ENCODE measurements around the gene SP100.
"Not testable (repeated sequence)": the region's sequence is repeated elsewhere in the genome, so short reads cannot be mapped to it uniquely, and the experiment has no call there.

The SP100 gene

GRCh38 chr2:230400454-230400853, 15.5 kb upstream of the SP100 start:
- ChIA-PET CTCF (no interaction called here), POLR2A (no interaction called here)
- no peak overlapping the region for H3K4me3 ChIP-seq (ENCODE audit: low read depth, low read length)
- no peak for DNase-seq (ENCODE audit: low read depth, low spot score)
- no peak for TF ChIP-seq CTCF (IDR thresholded peaks at IDR 0.05; ENCODE audit: insufficient read depth, low read length, missing control alignments)

GRCh38 chr2:230401026-230401425, 15.0 kb upstream of the SP100 start:
- CTCF ChIA-PET; H3K4me3 ChIP-seq (ENCODE audit: low read depth, low read length); DNase-seq (ENCODE audit: low read depth, low spot score); POLR2A ChIA-PET: not testable (repeated sequence)

- no peak overlapping the region for H3K4me3 ChIP-seq (ENCODE audit: low read depth, low read length)
- DNase-seq (ENCODE audit: low read depth, low spot score): no peak
- ChIA-PET POLR2A (no interaction called here), CTCF (no interaction called here)
- TF ChIP-seq CTCF (IDR thresholded peaks at IDR 0.05; ENCODE audit: insufficient read depth, low read length, missing control alignments): no peak
These were observed 12.3 kb upstream of the SP100 start for GRCh38 chr2:230403746-230404145.

DNA sequence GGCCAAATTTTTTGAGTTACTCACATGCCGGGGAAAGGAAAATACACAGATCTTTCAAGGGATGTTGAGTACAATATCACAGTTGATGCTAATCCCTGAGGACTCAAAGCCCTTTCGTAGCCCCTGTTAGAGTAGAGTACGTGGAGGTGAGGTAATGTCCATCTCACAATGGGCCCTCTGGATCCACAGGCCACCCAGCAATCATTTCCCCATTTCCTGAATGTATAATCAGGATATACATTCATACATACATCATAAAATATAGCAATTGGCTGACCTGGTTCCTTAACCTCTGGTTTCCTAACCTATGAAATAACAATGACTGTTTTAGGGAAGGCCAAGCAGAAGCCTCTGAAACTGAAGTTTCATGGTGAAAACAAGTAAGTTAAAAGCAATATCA, 10.2 kb upstream of the SP100 start:
- no peak overlapping the region for H3K4me3 ChIP-seq (ENCODE audit: low read depth, low read length)
- no peak for DNase-seq (ENCODE audit: low read depth, low spot score)
- CTCF ChIA-PET: no interaction called here
- TF ChIP-seq CTCF (IDR thresholded peaks at IDR 0.05; ENCODE audit: insufficient read depth, low read length, missing control alignments): no peak
- POLR2A ChIA-PET: no interaction called here

GRCh38 chr2:230408244-230408842, 7.7 kb upstream of the SP100 start:
- no peak for TF ChIP-seq CTCF (IDR thresholded peaks at IDR 0.05; ENCODE audit: insufficient read depth, low read length, missing control alignments)

DNA sequence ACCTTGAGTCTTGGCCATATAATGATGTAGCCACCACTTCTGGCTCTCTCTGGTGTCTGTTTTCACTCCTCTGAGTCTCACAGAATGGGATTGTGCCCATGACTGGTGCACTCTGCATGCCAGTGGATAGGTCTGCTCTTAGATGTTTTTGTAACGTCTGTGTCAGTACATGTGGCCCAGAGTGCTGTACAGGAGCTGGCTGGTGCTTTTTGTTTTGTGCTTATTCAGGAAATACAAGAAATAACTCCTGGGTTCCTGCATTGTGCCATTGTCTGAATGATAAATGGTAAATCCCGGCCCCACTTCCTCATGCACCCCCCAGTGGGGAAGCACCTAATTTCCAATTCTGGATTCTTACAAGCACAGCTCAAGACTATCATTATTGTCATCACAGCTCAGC, 6.7 kb upstream of the SP100 start:
- POLR2A ChIA-PET; CTCF ChIA-PET; DNase-seq (ENCODE audit: low read depth, low spot score); H3K4me3 ChIP-seq (ENCODE audit: low read depth, low read length): not testable (repeated sequence)

More at GRCh38 chr2:230408244-230408842, 7.7 kb upstream of the SP100 start:
- DNase-seq (ENCODE audit: low read depth, low spot score): peak; percentile 24
- ChIA-PET CTCF (interaction anchor here (1.5 kb wide), 1 partner anchor 14 kb away, joined by 3 read pairs; no protein-coding TSS in a partner anchor), POLR2A (interaction anchor here (0.6 kb wide), 1 partner anchor 61 kb away, joined by 3 read pairs; no protein-coding TSS in a partner anchor)
- H3K4me3 ChIP-seq (ENCODE audit: low read depth, low read length): no peak overlapping the region

GRCh38 chr2:230410263-230410662, 5.7 kb upstream of the SP100 start:
- ChIA-PET CTCF (no interaction called here), POLR2A (no interaction called here)
- DNase-seq (ENCODE audit: low read depth, low spot score): no peak
- TF ChIP-seq CTCF (IDR thresholded peaks at IDR 0.05; ENCODE audit: insufficient read depth, low read length, missing control alignments): no peak
- H3K4me3 ChIP-seq (ENCODE audit: low read depth, low read length): no peak overlapping the region

Measured in AG04449 (cell line).